Hypothalamus (tissue), 51 donors: Measurements from ENCODE around the gene PDCD1LG2.
A peak's percentile ranks its signal among the peaks of the same experiment; 100 is the strongest.
"Not testable (repeated sequence)": the region's sequence is repeated elsewhere in the genome, so short reads cannot be mapped to it uniquely, and the experiment has no call there.

ENCODE experiments used
- DNase-seq, 51 donors: peaks; one replicate each; lab custom pipeline; 2025; lab: John Stamatoyannopoulos, UW

The PDCD1LG2 gene

GRCh38 chr9:5493679-5494511 is 16.4 kb upstream of the PDCD1LG2 start:
- peak in 7 of 51 donors; percentile 1 to 11 (median 3) for DNase-seq

- not testable (repeated sequence) for DNase-seq
These were observed 15.6 kb upstream of the PDCD1LG2 start for GRCh38 chr9:5494765-5495164.

- DNase-seq: no peak
These were observed 11.2 kb upstream of the PDCD1LG2 start for GRCh38 chr9:5499157-5499556.

GRCh38 chr9:5499889-5500398 is 10.4 kb upstream of the PDCD1LG2 start:
- DNase-seq: no peak

GRCh38 chr9:5500441-5501235 is 9.7 kb upstream of the PDCD1LG2 start:
- DNase-seq: no peak

- DNase-seq: no peak
These were observed 7.8 kb upstream of the PDCD1LG2 start for GRCh38 chr9:5502553-5502952.

- no peak for DNase-seq
These were observed 758 bp upstream of the PDCD1LG2 start for GRCh38 chr9:5509573-5509972.

GRCh38 chr9:5510989-5511388 is 658 bp downstream of the PDCD1LG2 start:
- DNase-seq: no peak

- no peak for DNase-seq
These were observed 1.1 kb downstream of the PDCD1LG2 start for GRCh38 chr9:5511476-5511875.

GRCh38 chr9:5511935-5512580 is 1.7 kb downstream of the PDCD1LG2 start:
- no peak for DNase-seq

GRCh38 chr9:5512658-5513452 is 2.5 kb downstream of the PDCD1LG2 start:
- no peak for DNase-seq

- DNase-seq: no peak
These were observed 3.8 kb downstream of the PDCD1LG2 start for GRCh38 chr9:5513966-5514616.

GRCh38 chr9:5514617-5515260 is 4.4 kb downstream of the PDCD1LG2 start:
- DNase-seq: no peak

GRCh38 chr9:5515261-5515650 is 4.9 kb downstream of the PDCD1LG2 start:
- no peak for DNase-seq

GRCh38 chr9:5516453-5517220 is 6.3 kb downstream of the PDCD1LG2 start:
- DNase-seq: no peak

- DNase-seq: no peak
These were observed 8.0 kb downstream of the PDCD1LG2 start for GRCh38 chr9:5518171-5518936.

GRCh38 chr9:5518937-5519319 is 8.6 kb downstream of the PDCD1LG2 start:
- no peak for DNase-seq

GRCh38 chr9:5524090-5524489 is 13.8 kb downstream of the PDCD1LG2 start:
- no peak for DNase-seq
